MM.1S (cell line): ENCODE data around the gene FGD4.

Experiments
- DNase-seq: peaks from one replicate; pipeline ENCODE4 v3.0.0-alpha.2; 2015
- H2AFZ ChIP-seq: fragments of 300-600 bp; sonication (generic); 2 replicates; pipeline ENCODE4 v1.6.0; 2016; ENCODE audit warnings: antibody characterized with exemption, low read length
- H3F3A ChIP-seq: fragments of 300-600 bp; sonication (generic); 2 replicates; pipeline ENCODE4 v1.6.1; 2016; ENCODE audit warnings: mild to moderate bottlenecking, antibody characterized with exemption, low read length, moderate library complexity, mixed read lengths; ENCODE audit not compliant: insufficient read depth
- H3K27ac ChIP-seq: fragments of 300-600 bp; sonication (generic); 2 replicates; pipeline ENCODE4 v1.5.1; 2016; ENCODE audit warnings: mild to moderate bottlenecking, low read length
- H3K27me3 ChIP-seq: fragments of 300-600 bp; sonication (generic); replicated peaks from 2 replicates; pipeline ENCODE4 v1.6.0; 2016; ENCODE audit warnings: low read length; ENCODE audit not compliant: insufficient read depth
- H3K36me3 ChIP-seq: fragments of 300-600 bp; sonication (generic); replicated peaks from 2 replicates; pipeline ENCODE4 v1.6.1; 2016; ENCODE audit warnings: mild to moderate bottlenecking, low read length, mixed read lengths; ENCODE audit not compliant: insufficient read depth
- H3K4me1 ChIP-seq: fragments of 300-600 bp; sonication (generic); 2 replicates; pipeline ENCODE4 v1.6.1; 2016; ENCODE audit warnings: low read length, mixed read lengths
- H3K4me2 ChIP-seq: fragments of 300-600 bp; sonication (generic); 2 replicates; pipeline ENCODE4 v1.6.0; 2016; ENCODE audit warnings: low read depth, low read length
- H3K4me3 ChIP-seq: fragments of 300-600 bp; sonication (generic); 2 replicates; pipeline ENCODE4 v1.5.1; 2016; ENCODE audit warnings: low read length, mixed read lengths
- H3K79me2 ChIP-seq: fragments of 300-600 bp; sonication (generic); 2 replicates; pipeline ENCODE4 v1.6.1; 2016; ENCODE audit warnings: mixed run types, low read length, mixed read lengths
- H3K9ac ChIP-seq: fragments of 300-600 bp; sonication (generic); 2 replicates; pipeline ENCODE4 v1.6.1; 2016; ENCODE audit warnings: low read length, mixed read lengths
- H3K9me2 ChIP-seq: fragments of 300-600 bp; sonication (generic); replicated peaks from 2 replicates; pipeline ENCODE4 v1.6.1; 2016; ENCODE audit warnings: mild to moderate bottlenecking, low read length, mixed read lengths; ENCODE audit not compliant: insufficient read depth
- H3K9me3 ChIP-seq: fragments of 300-600 bp; sonication (generic); replicated peaks from 2 replicates; pipeline ENCODE4 v1.6.1; 2016; ENCODE audit warnings: mild to moderate bottlenecking, low read length, mixed read lengths; ENCODE audit not compliant: insufficient read depth
- H4K20me1 ChIP-seq: fragments of 300-600 bp; sonication (generic); 2 replicates; pipeline ENCODE4 v1.6.1; 2016; ENCODE audit warnings: mild to moderate bottlenecking, low read length, moderate library complexity, mixed read lengths; ENCODE audit not compliant: insufficient read depth
- EZH2 ChIP-seq: fragments of 300-600 bp; sonication (generic); optimal IDR thresholded peaks from 2 replicates; pipeline ENCODE3; 2017; ENCODE audit warnings: low read depth, mild to moderate bottlenecking, antibody characterized with exemption, low read length, mixed read lengths
- EZH2phosphoT487 ChIP-seq: fragments of 300-600 bp; sonication (generic); IDR thresholded peaks from 2 replicates; pipeline ENCODE4 v1.6.1; 2018; ENCODE audit warnings: antibody characterized with exemption, low read length
- TF ChIP-seq, protein P1 (sequence below): fragments of 300-600 bp; sonication (generic); IDR thresholded peaks from 2 replicates; pipeline ENCODE4 v1.5.1; 2016; ENCODE audit warnings: antibody characterized with exemption, low read length, mixed read lengths

FGD4 gene

DNA sequence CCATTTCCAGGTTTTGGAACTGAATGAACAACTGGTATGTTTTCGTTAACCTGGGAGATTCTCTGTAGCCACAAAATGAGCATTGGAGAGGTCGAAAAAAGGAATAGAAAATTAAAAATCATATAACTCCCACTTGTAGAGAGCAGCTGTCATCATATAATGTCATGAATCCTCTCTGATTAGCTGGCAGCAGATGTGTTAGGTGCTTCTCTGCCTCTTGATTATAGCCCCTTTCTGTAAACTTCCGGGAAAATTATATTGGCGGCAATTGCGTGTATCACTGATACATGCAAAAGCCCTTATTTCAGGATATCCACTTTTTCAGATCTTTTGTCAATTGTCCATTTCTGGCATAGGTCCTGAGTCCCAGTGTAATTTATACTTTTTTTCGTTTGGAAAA, 31.7 kb downstream of the FGD4 start:
- H3K4me2 ChIP-seq: no peak overlapping the region
- no peak overlapping the region for H2AFZ ChIP-seq
- no peak overlapping the region for H3K27ac ChIP-seq
- no peak overlapping the region for H3K4me3 ChIP-seq
- H3K9ac ChIP-seq: no peak overlapping the region
- DNase-seq: no peak
- no peaks in the 10 kb centered on the region for H3K9me3 ChIP-seq
- H3K79me2 ChIP-seq: no peaks in the 10 kb centered on the region
- no peaks in the 10 kb centered on the region for H3F3A ChIP-seq
- H3K9me2 ChIP-seq: no peaks in the 10 kb centered on the region
- TF ChIP-seq, protein P1, sequence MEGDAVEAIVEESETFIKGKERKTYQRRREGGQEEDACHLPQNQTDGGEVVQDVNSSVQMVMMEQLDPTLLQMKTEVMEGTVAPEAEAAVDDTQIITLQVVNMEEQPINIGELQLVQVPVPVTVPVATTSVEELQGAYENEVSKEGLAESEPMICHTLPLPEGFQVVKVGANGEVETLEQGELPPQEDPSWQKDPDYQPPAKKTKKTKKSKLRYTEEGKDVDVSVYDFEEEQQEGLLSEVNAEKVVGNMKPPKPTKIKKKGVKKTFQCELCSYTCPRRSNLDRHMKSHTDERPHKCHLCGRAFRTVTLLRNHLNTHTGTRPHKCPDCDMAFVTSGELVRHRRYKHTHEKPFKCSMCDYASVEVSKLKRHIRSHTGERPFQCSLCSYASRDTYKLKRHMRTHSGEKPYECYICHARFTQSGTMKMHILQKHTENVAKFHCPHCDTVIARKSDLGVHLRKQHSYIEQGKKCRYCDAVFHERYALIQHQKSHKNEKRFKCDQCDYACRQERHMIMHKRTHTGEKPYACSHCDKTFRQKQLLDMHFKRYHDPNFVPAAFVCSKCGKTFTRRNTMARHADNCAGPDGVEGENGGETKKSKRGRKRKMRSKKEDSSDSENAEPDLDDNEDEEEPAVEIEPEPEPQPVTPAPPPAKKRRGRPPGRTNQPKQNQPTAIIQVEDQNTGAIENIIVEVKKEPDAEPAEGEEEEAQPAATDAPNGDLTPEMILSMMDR: no peak
- TF ChIP-seq EZH2 (no peak), EZH2phosphoT487 (no peak)
- H3K4me1 ChIP-seq: no peaks in the 10 kb centered on the region
- no peaks in the 10 kb centered on the region for H4K20me1 ChIP-seq
- no peaks in the 10 kb centered on the region for H3K27me3 ChIP-seq
- H3K36me3 ChIP-seq: no peaks in the 10 kb centered on the region

DNA sequence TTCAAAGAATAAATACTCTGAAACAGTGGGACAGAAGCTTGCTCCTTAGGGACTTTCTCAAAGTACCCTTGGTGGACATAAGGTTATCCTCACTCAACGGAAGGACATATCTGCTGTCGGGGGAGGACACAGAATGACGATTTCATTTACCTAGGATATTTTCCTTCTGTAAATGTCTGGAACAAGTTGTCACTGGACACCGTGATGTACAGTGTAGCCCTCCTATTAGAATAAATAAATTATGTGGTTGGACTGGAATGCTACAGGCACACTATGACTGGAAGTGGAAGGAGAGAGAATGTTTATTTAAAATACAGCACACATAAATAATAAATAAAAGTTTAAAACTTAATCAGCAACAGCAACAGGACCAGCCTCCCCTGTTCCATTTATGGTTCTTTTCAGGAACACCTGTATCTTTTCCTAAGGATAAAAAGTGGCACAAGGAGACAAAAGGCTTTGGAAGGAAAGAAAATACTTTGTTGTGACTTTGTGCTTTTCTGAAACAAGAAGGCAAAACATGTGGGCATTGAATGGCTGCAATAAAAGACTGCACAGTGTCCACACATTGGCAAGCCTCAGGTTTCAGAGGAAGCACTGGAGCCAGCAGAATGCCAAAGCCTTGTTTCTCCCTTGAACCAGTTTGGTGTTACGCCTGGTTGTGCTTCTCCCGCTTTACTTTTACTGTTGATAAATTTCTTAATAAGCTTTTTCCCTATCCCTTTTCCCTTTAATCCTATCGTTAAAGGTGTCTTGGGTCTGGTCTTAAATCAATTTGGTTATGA, 36.8 kb downstream of the FGD4 start:
- no peaks in the 10 kb centered on the region for H3K9me2 ChIP-seq
- H3K79me2 ChIP-seq: no peaks in the 10 kb centered on the region
- no peaks in the 10 kb centered on the region for H4K20me1 ChIP-seq
- H3K36me3 ChIP-seq: no peaks in the 10 kb centered on the region
- H3F3A ChIP-seq: no peaks in the 10 kb centered on the region
- H3K9me3 ChIP-seq: no peaks in the 10 kb centered on the region
- H3K4me1 ChIP-seq: no peaks in the 10 kb centered on the region
- no peaks in the 10 kb centered on the region for H3K27me3 ChIP-seq
- no peak for TF ChIP-seq EZH2
- TF ChIP-seq, protein P1: no peak
- no peak for TF ChIP-seq EZH2phosphoT487
- DNase-seq: no peak
- no peak overlapping the region for H3K4me3 ChIP-seq
- H3K4me2 ChIP-seq: no peak overlapping the region
- no peak overlapping the region for H2AFZ ChIP-seq
- no peak overlapping the region for H3K9ac ChIP-seq
- no peak overlapping the region for H3K27ac ChIP-seq

DNA sequence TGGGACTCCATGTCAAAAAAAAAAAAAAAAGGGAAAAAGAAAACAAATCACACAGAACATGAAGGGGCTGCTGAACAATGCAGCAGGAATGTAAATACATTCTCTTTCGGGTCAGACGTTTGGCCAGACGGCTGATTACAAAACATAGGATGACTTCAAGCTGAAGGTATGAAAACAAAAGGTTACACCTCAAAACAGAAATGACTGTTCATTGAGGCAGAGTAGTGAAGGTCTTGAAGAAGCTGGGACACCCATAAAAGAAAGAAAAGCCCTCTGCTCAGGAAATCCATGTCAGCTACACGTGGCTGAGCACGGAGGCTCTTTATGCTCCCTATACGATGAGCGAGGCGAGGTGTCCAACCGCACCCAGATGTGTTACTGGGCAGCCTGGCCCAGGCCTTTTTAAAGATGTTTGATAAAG, 37.7 kb downstream of the FGD4 start:
- no peaks in the 10 kb centered on the region for H3K79me2 ChIP-seq
- no peak for DNase-seq

More for the DNA sequence above, 37.7 kb downstream of the FGD4 start:
- Histone ChIP-seq H2AFZ (no peak overlapping the region), H3K9me3 (no peaks in the 10 kb centered on the region), H3K27me3 (no peaks in the 10 kb centered on the region), H3F3A (no peaks in the 10 kb centered on the region), H3K4me1 (no peaks in the 10 kb centered on the region), H3K9me2 (no peaks in the 10 kb centered on the region), H3K9ac (no peak overlapping the region), H3K36me3 (no peaks in the 10 kb centered on the region), H3K4me3 (no peak overlapping the region), H3K27ac (no peak overlapping the region), H3K4me2 (no peak overlapping the region), H4K20me1 (no peaks in the 10 kb centered on the region)
- TF ChIP-seq, protein P1: no peak
- TF ChIP-seq EZH2 (no peak), EZH2phosphoT487 (no peak)
